Measurements from ENCODE around the gene FBXL7. TPM values are rescaled to one million over a fixed set of nuclear protein-coding genes. Genes with fewer than 3 reads are reported as not detected.

The FBXL7 gene
- total and polyA plus RNA-seq, 9 of the 15 experiments (the other 6 are each of a cell fraction or from before 2014, with no cell fraction given): 0.04 to 0.08 TPM; not detected in 7

DNA sequence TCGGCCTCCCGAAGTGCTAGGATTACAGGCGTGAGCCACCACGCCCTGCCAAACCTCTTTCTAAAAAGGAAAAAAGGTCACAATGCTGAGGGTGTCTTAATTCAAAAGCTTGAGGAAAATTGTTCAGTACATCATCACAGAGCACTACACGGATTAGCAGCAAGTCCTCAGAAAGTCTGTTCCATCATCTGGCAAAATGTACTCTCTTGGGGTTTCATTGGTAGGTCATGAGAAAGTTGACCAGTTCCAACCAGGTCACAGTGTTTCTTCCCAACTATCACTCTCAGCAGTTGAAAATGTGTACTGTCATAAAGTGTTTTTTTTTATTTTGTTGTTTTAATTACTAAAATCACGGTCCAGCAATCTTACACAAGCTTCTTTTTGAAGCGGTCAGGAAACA is 299.6 kb downstream of the FBXL7 start:
- ATAC-seq (no peak), FAIRE-seq (no peak), DNase-seq (ENCODE audit: extremely low read depth in 1 of 4, low spot score in 3 of 4) (no peak)
- 0% methylated on average over 6 of the region's 7 CpGs for WGBS (ENCODE audit: insufficient coverage, low coverage, missing lambda C conversion rate)
- H3K9ac ChIP-seq (ENCODE audit: insufficient read depth in 1 of 2, low read depth in 2 of 2, low read length in 2 of 2): no peak overlapping the region
- POLR2A ChIA-PET: no interaction called here
- no peak overlapping the region for H3K4me2 ChIP-seq (ENCODE audit: insufficient read depth, low read length)
- no peaks in the 10 kb centered on the region; the same call in none of the 2 replicates for H3K9me3 ChIP-seq (replicated peaks; ENCODE audit: control insufficient read depth, insufficient read depth, low read depth, low read length)
- H2AFZ ChIP-seq (ENCODE audit: low read depth, low read length): no peak overlapping the region
- TF ChIP-seq SMARCB1 (IDR thresholded peaks at IDR 0.05; ENCODE audit: insufficient read length, low read depth) (no peak), ZNF668 (CRISPR knock-in tag; IDR thresholded peaks at IDR 0.05) (no peak), BRD4 (IDR thresholded peaks at IDR 0.05) (no peak), MTA1 (IDR thresholded peaks at IDR 0.05; ENCODE audit: borderline replicate concordance) (no peak), ZNF77 (CRISPR knock-in tag; IDR thresholded peaks at IDR 0.05) (no peak), ESRRB (CRISPR knock-in tag; IDR thresholded peaks at IDR 0.05; ENCODE audit: borderline replicate concordance) (no peak), HSF4 (CRISPR knock-in tag; IDR thresholded peaks at IDR 0.05; ENCODE audit: borderline replicate concordance) (no peak), ETS2 (tag; IDR thresholded peaks at IDR 0.05; ENCODE audit: borderline replicate concordance, poor library complexity, severe bottlenecking) (no peak), TEAD1 (CRISPR knock-in tag; IDR thresholded peaks at IDR 0.05) (no peak), ARHGAP35 (IDR thresholded peaks at IDR 0.05; ENCODE audit: partially characterized antibody) (no peak), RBM17 (IDR thresholded peaks at IDR 0.05; ENCODE audit: borderline replicate concordance, low read depth, low read length) (no peak), ZNF507 (tag; conservative IDR thresholded peaks at IDR 0.05) (no peak), ZNF764 (CRISPR knock-in tag; IDR thresholded peaks at IDR 0.05; ENCODE audit: low read depth) (no peak)
- TF ChIP-seq, protein P1, sequence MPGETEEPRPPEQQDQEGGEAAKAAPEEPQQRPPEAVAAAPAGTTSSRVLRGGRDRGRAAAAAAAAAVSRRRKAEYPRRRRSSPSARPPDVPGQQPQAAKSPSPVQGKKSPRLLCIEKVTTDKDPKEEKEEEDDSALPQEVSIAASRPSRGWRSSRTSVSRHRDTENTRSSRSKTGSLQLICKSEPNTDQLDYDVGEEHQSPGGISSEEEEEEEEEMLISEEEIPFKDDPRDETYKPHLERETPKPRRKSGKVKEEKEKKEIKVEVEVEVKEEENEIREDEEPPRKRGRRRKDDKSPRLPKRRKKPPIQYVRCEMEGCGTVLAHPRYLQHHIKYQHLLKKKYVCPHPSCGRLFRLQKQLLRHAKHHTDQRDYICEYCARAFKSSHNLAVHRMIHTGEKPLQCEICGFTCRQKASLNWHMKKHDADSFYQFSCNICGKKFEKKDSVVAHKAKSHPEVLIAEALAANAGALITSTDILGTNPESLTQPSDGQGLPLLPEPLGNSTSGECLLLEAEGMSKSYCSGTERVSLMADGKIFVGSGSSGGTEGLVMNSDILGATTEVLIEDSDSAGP (CRISPR knock-in tag; IDR thresholded peaks at IDR 0.05): no peak
- H3K79me2 ChIP-seq (ENCODE audit: control insufficient read depth, insufficient read depth, low read length): no peaks in the 10 kb centered on the region
- H3K4me1 ChIP-seq (replicated peaks in 1 of 2; ENCODE audit: control insufficient read depth in 2 of 2, insufficient read depth in 2 of 2, low read length in 2 of 2): no peaks in the 10 kb centered on the region
- intact Hi-C loops (cut with micrococcal nuclease) (no loop called here), in situ Hi-C loops (cut with MboI) (no loop called here)
- no peak overlapping the region for H3K4me3 ChIP-seq
- BruUV-seq (replicated peaks): no TSS peak
- H3K9me1 ChIP-seq (ENCODE audit: control insufficient read depth, insufficient read depth, low read length): no peaks in the 10 kb centered on the region
- no peak overlapping the region for H3K27ac ChIP-seq (ENCODE audit: extremely low read depth, low read depth, low read length)
- no peaks in the 10 kb centered on the region for H4K20me1 ChIP-seq (replicated peaks; ENCODE audit: control insufficient read depth, insufficient read depth, low read length)
- CTCF ChIA-PET (ENCODE audit: low intra/inter-chr PET ratio): no interaction called here
- H3K27me3 ChIP-seq (ENCODE audit: control insufficient read depth in 2 of 2, insufficient read depth in 2 of 2, low read length in 2 of 2): no peaks in the 10 kb centered on the region
- no peaks in the 10 kb centered on the region for H3K36me3 ChIP-seq (ENCODE audit: control insufficient read depth, insufficient read depth, low read length)

Data from K562 (cell line).